Measurements from ENCODE around the gene SEC14L2. TPM values are rescaled to one million over a fixed set of nuclear protein-coding genes. Genes with fewer than 3 reads are reported as not detected.
A peak's percentile ranks its signal among the peaks of the same experiment; 100 is the strongest.
"Not testable (repeated sequence)": the region's sequence is repeated elsewhere in the genome, so short reads cannot be mapped to it uniquely, and the experiment has no call there.

Gene SEC14L2
- total and polyA plus RNA-seq, 12 donors: 0.78 to 7.7 (median 4.2) TPM

DNA sequence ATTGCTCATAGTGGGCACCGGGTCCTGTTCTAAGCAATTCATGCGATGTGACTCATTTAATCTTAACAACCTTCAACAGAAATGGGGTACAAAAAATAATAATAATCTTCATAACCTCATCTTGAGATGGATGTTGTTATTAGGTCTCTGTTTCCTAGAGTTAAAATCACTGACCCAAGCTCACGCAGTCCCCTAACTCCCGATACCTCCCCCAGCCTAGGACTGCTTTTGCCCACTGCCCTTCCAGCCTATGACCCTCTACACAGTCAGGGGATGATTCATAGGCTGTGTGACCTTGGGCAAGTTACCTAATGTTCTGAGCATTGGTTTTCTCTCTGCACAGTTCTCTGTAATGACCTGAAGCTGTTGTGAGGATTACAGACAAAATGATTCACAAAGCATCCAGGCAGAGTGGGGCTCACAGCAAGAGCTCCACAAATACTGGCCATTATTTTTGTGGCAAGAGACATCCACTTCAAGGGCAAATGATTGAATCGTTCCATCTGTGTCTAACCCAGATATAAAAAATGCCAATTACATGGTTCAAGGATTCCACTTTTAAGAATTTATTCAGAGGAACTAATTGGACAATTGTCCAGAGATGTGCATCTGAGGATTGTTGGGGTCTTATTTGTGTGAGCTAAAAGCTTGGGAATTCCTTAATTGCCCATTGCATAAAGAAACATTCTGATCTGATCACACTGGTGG is 48.8 kb downstream of the SEC14L2 start:
- 27 to 33% (median 29%) methylated on average over 5 of the region's 5 CpGs for WGBS, 4 donors
- Histone ChIP-seq H3K4me1 (replicated peaks in 1 of 2) (peaks cover 9 to 13% of the 10 kb centered on the region in 2 donors), H3K36me3 (replicated peaks in 1 of 2) (no peaks in the 10 kb centered on the region), H3K9me3 (replicated peaks in 1 of 3) (no peaks in the 10 kb centered on the region), H3K27me3 (no peaks in the 10 kb centered on the region), H3K4me3 (no peak overlapping the region), H3K27ac (peak overlapping the region in 3 of 5 donors; percentile 28 to 76 (median 69))
- TF ChIP-seq POLR2A (IDR thresholded peaks at IDR 0.05) (peak in 1 of 2 donors; percentile 33), CTCF (IDR thresholded peaks at IDR 0.05) (peak in 2 of 6 experiments; percentile 7 to 20)
- intact Hi-C loops (cut with DNase I): loop anchor here in 1 of 2 donors (5.0 kb wide), 1 partner anchor 42 kb away; no protein-coding TSS in a partner anchor
- DNase-seq: peak; percentile 58 to 85 (median 77)

DNA sequence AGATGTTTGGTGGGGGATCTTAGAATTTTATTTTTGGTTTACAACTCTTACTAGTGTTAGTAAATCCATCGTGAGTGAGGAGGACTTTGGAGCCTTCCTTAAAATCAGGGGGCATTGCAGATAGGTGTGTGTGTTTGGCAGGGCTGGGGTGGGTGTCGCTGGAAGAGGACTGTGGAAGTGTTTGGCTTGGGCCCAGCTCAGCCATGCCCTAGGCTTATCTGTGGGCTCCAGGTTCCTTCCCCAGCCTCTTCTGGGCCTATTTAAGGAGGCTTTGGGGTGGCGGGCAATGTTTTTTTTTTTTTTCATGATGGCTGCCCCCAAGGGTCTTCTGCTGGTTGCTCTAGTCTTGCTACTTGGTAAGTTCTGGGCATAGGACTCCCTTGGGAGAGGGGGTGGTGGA is 50.8 kb downstream of the SEC14L2 start:
- H3K36me3 ChIP-seq (replicated peaks in 1 of 2): no peaks in the 10 kb centered on the region
- intact Hi-C loops (cut with DNase I): loop anchor here in 1 of 2 donors (5.0 kb wide), 1 partner anchor 40 kb away; no protein-coding TSS in a partner anchor
- DNase-seq: no peak
- H3K27me3 ChIP-seq: no peaks in the 10 kb centered on the region
- H3K4me1 ChIP-seq (replicated peaks in 1 of 2): peaks cover 9 to 13% of the 10 kb centered on the region in 2 donors
- TF ChIP-seq POLR2A (IDR thresholded peaks at IDR 0.05) (no peak), CTCF (IDR thresholded peaks at IDR 0.05) (no peak)
- H3K4me3 ChIP-seq: no peak overlapping the region
- WGBS, 4 donors: 91 to 99% (median 94%) methylated on average over 3 of the region's 3 CpGs
- no peak overlapping the region for H3K27ac ChIP-seq
- no peaks in the 10 kb centered on the region for H3K9me3 ChIP-seq (replicated peaks in 1 of 3)

DNA sequence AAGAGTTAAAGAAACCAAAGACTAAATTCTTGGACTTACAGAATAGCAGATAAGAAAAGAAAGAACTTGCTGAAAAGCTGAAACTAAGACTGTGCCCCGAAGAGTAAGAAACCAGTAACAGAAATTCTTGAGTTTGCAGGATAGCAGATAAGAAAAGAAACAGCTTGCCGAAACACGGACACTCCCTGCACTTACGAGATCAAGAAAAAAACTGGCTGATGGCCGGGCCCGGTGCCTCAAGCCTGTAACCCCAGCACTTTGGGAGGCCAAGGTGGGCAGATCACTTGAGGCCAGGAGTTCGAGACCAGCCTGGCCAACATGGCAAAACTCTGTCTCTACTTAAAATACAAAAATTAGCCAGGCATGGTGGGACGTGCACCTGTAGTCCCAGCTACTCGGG is 54.7 kb downstream of the SEC14L2 start:
- H3K4me1 ChIP-seq (replicated peaks in 1 of 2); H3K4me3 ChIP-seq; intact Hi-C loops (cut with DNase I); H3K9me3 ChIP-seq (replicated peaks in 1 of 3); H3K27me3 ChIP-seq; H3K36me3 ChIP-seq (replicated peaks in 1 of 2); H3K27ac ChIP-seq; DNase-seq: not testable (repeated sequence)
- WGBS, 4 donors: 55 to 67% (median 62%) methylated on average over 9 of the region's 9 CpGs

GRCh38 chr22:30452861-30453260 is 56.0 kb downstream of the SEC14L2 start:
- intact Hi-C loops (cut with DNase I): no loop called here
- no peaks in the 10 kb centered on the region for H3K4me1 ChIP-seq (replicated peaks in 1 of 2)
- TF ChIP-seq POLR2A (IDR thresholded peaks at IDR 0.05) (no peak), CTCF (IDR thresholded peaks at IDR 0.05) (no peak)
- H3K27ac ChIP-seq: no peak overlapping the region
- H3K4me3 ChIP-seq: no peak overlapping the region
- no peaks in the 10 kb centered on the region for H3K27me3 ChIP-seq
- H3K9me3 ChIP-seq (replicated peaks in 1 of 3): no peaks in the 10 kb centered on the region
- no peaks in the 10 kb centered on the region for H3K36me3 ChIP-seq (replicated peaks in 1 of 2)
- 82 to 89% (median 83%) methylated on average over 6 of the region's 6 CpGs for WGBS, 4 donors
- DNase-seq: no peak

Measured in adrenal gland (tissue), 12 donors.